Spleen (tissue), 11 donors: Measurements from ENCODE around the gene CNTNAP2. TPM values are rescaled to one million over a fixed set of nuclear protein-coding genes. Genes with fewer than 3 reads are reported as not detected.

Source experiments
- DNase-seq: peaks from one replicate; pipeline ENCODE4 v3.0.0-alpha.2; 2020
- H3K27ac ChIP-seq, 8 donors: fragments of 200-600 bp; sonication (generic) in 7 of 8; 1 replicate in 4 of 8; 2 replicates in 4 of 8; pipeline versions ENCODE4 v1.5.0 to v1.8.0; 2016 to 2021; ENCODE audit warnings: inconsistent platforms in 4 of 8, mild to moderate bottlenecking in 4 of 8, moderate library complexity in 1 of 8
- H3K27me3 ChIP-seq, 7 donors: fragments of 200-600 bp; sonication (generic) in 6 of 7; replicated peaks in 1 of 7; 1 replicate in 4 of 7; 2 replicates in 3 of 7; pipeline versions ENCODE4 v1.5.0 to v1.8.0; 2016 to 2021; ENCODE audit warnings: inconsistent platforms in 3 of 7, mild to moderate bottlenecking in 1 of 7
- H3K36me3 ChIP-seq, 6 donors: fragments of 200-600 bp; sonication (generic) in 5 of 6; 1 replicate in 4 of 6; 2 replicates in 2 of 6; pipeline versions ENCODE4 v1.5.0 to v1.8.0; 2016 to 2021; ENCODE audit warnings: inconsistent platforms in 2 of 6
- H3K4me1 ChIP-seq, 6 donors: fragments of 200-600 bp; sonication (generic) in 5 of 6; 1 replicate in 3 of 6; 2 replicates in 3 of 6; pipeline versions ENCODE4 v1.5.0 to v1.8.0; 2016 to 2021; ENCODE audit warnings: inconsistent platforms in 3 of 6
- H3K4me3 ChIP-seq, 8 donors: fragments of 200-600 bp; sonication (generic) in 7 of 8; 1 replicate in 4 of 8; 2 replicates in 4 of 8; pipeline versions ENCODE4 v1.5.0 to v1.8.0; 2016 to 2021; ENCODE audit warnings: inconsistent platforms in 4 of 8, mild to moderate bottlenecking in 4 of 8, moderate library complexity in 2 of 8
- H3K9me3 ChIP-seq, 8 donors: fragments of 200-600 bp; sonication (generic) in 7 of 8; 1 replicate in 4 of 8; 2 replicates in 4 of 8; pipeline versions ENCODE4 v1.5.0 to v1.8.0; 2016 to 2021; ENCODE audit warnings: inconsistent platforms in 4 of 8
- POLR2A ChIP-seq, 3 donors: fragments of 450-650 bp; IDR thresholded peaks; one replicate each; pipeline ENCODE4 v1.5.1; 2017; ENCODE audit warnings: antibody characterized with exemption in 3 of 3, mild to moderate bottlenecking in 1 of 3
- POLR2AphosphoS5 ChIP-seq, 3 donors: sonication (generic); formaldehyde crosslinking; IDR thresholded peaks; one replicate each; pipeline ENCODE4 v1.5.1; 2017; ENCODE audit warnings: antibody characterized with exemption in 3 of 3
- WGBS, 5 donors: extraction: QIAGEN DNeasy Blood & Tissue Kit in 3 of 5; methylation state at CpG; one replicate each; pipeline versions ENCODE4 v1.1.5 to v1.1.7; 2013 to 2018; 5-methylcytosine and 5-hydroxymethylcytosine counted together
- intact Hi-C: fragments of 100-400 bp; cut with DNase I; formaldehyde crosslinking; loops from one replicate; pipeline ENCODE4 v1.15.0; 2023; ENCODE audit warnings: low total_unique reads
- polyA plus RNA-seq, 3 donors: library from polyadenylated mRNA; stranded (reverse); fragments of 200-250 nt; gene quantifications; one replicate each; pipeline ENCODE4 v1.2.1, GENCODE V29; 2013
- total RNA-seq, 7 donors: library from RNA; depleted of rRNA in 3 of 7; stranded (reverse); fragments of >200 nt in 3 of 7; fragmentation: NEBNext Ultra II Directional in 4 of 7; extraction: Animal tissue kit (Norgen Biotek cat#: 25700) in 4 of 7; gene quantifications; one replicate each; pipeline versions ENCODE4 v1.1.0 to v1.2.1, GENCODE V29; 2016 to 2021
- TF ChIP-seq, protein P1 (sequence below), 11 experiments: fragments of 200-600 bp in 7 of 11; fragments of 450-650 bp in 4 of 11; sonication (generic) in 4 of 11; IDR thresholded peaks in 8 of 11; conservative IDR thresholded peaks in 3 of 11; 1 replicate in 7 of 11; 2 replicates in 4 of 11; pipeline versions ENCODE4 v1.4.0 to v1.8.0; 2016 to 2021; ENCODE audit warnings: antibody characterized with exemption in 11 of 11, inconsistent platforms in 4 of 11, mild to moderate bottlenecking in 1 of 11
- donor health status: healthy with polysubstance abuse.
- donor health status: DM: no; HTN: no; CAD: no; lungs with moderate emphysema.
- donor health status: DM: no; HTN: no; CAD: no.
- donor health status: Bipolar disorder and iron deficiency.
- donor health status: healthy.
- donor health status: DM: no; HTN: no; CAD: no.
- donor health status: DM: yes; HTN: yes; CAD: no.

CNTNAP2 gene
- total and polyA plus RNA-seq, 10 donors, result 0.13 to 2.0 (median 0.82) TPM

DNA sequence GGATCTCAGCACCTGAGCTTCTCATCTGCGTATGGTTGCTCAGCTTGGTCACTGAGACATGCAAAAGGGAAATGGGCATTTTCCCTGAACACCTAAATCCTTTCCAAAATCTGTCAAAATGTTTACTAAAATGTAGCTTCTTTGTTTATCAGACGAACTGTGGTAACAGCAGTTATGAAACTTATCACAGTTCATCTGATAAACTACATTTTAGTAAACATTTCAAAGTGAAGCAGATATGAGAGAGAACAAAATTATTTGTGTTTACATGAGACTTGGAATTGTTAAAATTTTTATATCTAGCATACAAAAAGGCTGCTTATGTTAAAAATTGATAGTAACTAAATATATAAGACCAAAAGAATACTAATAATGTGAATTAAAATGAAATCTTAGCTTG, 1900.5 kb downstream of the CNTNAP2 start:
- no peaks in the 10 kb centered on the region for H3K27me3 ChIP-seq
- 72 to 88% (median 81%) methylated on average over 2 of the region's 2 CpGs for WGBS, 5 donors
- DNase-seq, result no peak
- TF ChIP-seq, protein P1, sequence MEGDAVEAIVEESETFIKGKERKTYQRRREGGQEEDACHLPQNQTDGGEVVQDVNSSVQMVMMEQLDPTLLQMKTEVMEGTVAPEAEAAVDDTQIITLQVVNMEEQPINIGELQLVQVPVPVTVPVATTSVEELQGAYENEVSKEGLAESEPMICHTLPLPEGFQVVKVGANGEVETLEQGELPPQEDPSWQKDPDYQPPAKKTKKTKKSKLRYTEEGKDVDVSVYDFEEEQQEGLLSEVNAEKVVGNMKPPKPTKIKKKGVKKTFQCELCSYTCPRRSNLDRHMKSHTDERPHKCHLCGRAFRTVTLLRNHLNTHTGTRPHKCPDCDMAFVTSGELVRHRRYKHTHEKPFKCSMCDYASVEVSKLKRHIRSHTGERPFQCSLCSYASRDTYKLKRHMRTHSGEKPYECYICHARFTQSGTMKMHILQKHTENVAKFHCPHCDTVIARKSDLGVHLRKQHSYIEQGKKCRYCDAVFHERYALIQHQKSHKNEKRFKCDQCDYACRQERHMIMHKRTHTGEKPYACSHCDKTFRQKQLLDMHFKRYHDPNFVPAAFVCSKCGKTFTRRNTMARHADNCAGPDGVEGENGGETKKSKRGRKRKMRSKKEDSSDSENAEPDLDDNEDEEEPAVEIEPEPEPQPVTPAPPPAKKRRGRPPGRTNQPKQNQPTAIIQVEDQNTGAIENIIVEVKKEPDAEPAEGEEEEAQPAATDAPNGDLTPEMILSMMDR (IDR thresholded peaks at IDR 0.05 in 8 of 11, conservative IDR thresholded peaks at IDR 0.05 in 3 of 11), result no peak
- no peak for TF ChIP-seq POLR2A (IDR thresholded peaks at IDR 0.05)
- no peak for TF ChIP-seq POLR2AphosphoS5 (IDR thresholded peaks at IDR 0.05)
- no peaks in the 10 kb centered on the region for H3K4me1 ChIP-seq
- H3K36me3 ChIP-seq, result no peaks in the 10 kb centered on the region
- H3K9me3 ChIP-seq, result no peaks in the 10 kb centered on the region
- intact Hi-C loops, result no loop called here
- H3K27ac ChIP-seq, result no peak overlapping the region
- no peak overlapping the region for H3K4me3 ChIP-seq

GRCh38 chr7:148020679-148021078, 1904.1 kb downstream of the CNTNAP2 start:
- Histone ChIP-seq H3K27me3 (no peaks in the 10 kb centered on the region), H3K27ac (no peak overlapping the region), H3K9me3 (no peaks in the 10 kb centered on the region), H3K4me3 (no peak overlapping the region), H3K36me3 (no peaks in the 10 kb centered on the region), H3K4me1 (no peaks in the 10 kb centered on the region)
- no peak for DNase-seq
- TF ChIP-seq, protein P1 (IDR thresholded peaks at IDR 0.05 in 8 of 11, conservative IDR thresholded peaks at IDR 0.05 in 3 of 11), result no peak
- no peak for TF ChIP-seq POLR2AphosphoS5 (IDR thresholded peaks at IDR 0.05)
- TF ChIP-seq POLR2A (IDR thresholded peaks at IDR 0.05), result no peak
- intact Hi-C loops, result no loop called here
- WGBS, 5 donors, result 56 to 85% (median 80%) methylated on average over 6 of the region's 6 CpGs

DNA sequence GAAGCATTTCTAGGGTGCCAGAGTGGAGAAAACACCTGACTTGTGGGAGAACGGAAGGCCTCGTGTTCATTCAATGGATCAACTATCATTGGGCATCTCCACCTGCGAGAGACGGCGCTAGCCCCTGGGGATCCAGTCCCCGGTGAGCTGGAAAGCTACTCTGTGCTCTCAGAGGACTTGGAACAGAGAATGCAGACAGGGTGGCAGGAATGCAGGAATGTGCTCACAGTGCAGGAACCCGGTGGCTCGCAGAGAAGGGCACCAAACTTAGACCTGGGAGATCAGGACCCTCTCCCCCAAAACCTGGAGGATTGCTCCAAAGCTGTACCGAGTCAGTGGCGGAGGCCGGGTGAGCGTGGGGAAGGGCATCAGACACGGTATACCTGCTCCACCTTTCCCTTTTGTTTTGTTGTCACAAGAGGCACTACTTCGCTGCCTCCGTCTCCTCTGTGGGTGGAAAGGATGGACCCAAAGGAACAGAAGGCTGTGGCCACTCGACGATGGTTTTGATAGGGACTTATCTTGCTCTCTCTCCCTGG, 1905.0 kb downstream of the CNTNAP2 start:
- Histone ChIP-seq H3K36me3 (no peaks in the 10 kb centered on the region), H3K4me3 (no peak overlapping the region), H3K27me3 (no peaks in the 10 kb centered on the region), H3K9me3 (no peaks in the 10 kb centered on the region), H3K27ac (no peak overlapping the region), H3K4me1 (no peaks in the 10 kb centered on the region)
- TF ChIP-seq, protein P1 (IDR thresholded peaks at IDR 0.05 in 8 of 11, conservative IDR thresholded peaks at IDR 0.05 in 3 of 11), result no peak
- TF ChIP-seq POLR2A (IDR thresholded peaks at IDR 0.05) (no peak), POLR2AphosphoS5 (IDR thresholded peaks at IDR 0.05) (no peak)
- DNase-seq, result no peak
- intact Hi-C loops, result no loop called here
- 83 to 92% (median 90%) methylated on average over 17 of the region's 17 CpGs for WGBS, 5 donors

DNA sequence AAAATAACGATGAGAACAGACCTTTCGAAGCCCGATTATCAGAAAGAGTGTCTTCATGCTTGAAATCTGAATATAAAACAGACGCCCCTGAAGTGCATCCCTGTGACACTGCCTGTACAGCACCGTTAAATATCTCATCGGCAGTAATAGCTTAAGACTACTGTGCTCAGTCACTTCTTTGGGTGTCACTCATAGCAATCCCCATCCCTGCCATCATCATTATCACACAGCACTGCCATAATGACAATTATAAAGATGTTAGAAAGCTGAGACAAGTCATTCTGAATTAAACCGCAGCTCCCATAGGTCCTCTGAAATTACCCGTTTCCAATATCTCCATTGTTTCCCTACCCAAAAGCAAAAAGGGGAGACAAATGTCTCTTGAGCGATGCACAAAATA, 1906.2 kb downstream of the CNTNAP2 start:
- TF ChIP-seq POLR2A (IDR thresholded peaks at IDR 0.05) (no peak), POLR2AphosphoS5 (IDR thresholded peaks at IDR 0.05) (no peak)
- TF ChIP-seq, protein P1 (IDR thresholded peaks at IDR 0.05 in 8 of 11, conservative IDR thresholded peaks at IDR 0.05 in 3 of 11), result no peak
- Histone ChIP-seq H3K9me3 (no peaks in the 10 kb centered on the region), H3K27ac (no peak overlapping the region), H3K4me1 (no peaks in the 10 kb centered on the region), H3K27me3 (no peaks in the 10 kb centered on the region), H3K4me3 (no peak overlapping the region), H3K36me3 (no peaks in the 10 kb centered on the region)
- intact Hi-C loops, result no loop called here
- DNase-seq, result no peak
- 92 to 95% (median 95%) methylated on average over 9 of the region's 9 CpGs for WGBS, 5 donors
